HG03159 (cell line): ENCODE data around the gene NACC2.

Experiments
- ATAC-seq: cut with Tn5 transposase; IDR thresholded peaks from one replicate; pipeline ENCODE4 v1.9.1; 2021; ENCODE audit warnings: mild to moderate bottlenecking, moderate library complexity; ENCODE audit not compliant: unreplicated experiment

NACC2 gene

DNA sequence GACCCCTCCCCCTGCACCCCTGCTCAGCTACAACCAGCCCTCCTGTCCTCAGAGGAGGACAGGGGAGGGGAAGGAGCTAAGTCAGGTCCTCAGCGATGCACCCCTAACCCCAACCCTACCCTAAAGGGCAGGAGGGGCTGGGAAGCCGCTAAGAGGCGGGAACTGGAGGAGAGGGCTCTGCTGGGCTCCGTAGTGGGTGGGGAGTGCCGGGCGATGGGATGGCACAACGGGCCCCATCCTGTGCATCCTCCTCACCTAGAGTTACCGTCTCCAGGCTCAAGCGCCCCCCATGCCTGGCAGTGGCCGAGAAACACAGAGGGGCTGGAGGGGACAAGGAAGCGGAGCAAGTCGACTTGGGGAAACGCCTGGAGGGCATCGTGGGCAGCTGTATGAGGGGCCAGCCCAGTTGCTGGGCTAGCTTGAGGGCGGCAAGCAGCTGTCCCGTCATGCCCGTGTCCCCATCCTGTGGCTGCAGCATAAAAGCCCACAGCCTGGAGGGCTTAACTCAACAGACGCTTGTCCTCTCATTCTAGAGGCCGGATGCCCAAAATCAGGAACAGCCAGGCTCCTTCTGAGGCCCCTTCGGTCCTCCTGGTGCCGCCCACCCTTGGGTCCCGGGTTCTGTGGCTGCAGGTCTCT lies 110.9 kb downstream of the NACC2 start:
- ATAC-seq: no peak

DNA sequence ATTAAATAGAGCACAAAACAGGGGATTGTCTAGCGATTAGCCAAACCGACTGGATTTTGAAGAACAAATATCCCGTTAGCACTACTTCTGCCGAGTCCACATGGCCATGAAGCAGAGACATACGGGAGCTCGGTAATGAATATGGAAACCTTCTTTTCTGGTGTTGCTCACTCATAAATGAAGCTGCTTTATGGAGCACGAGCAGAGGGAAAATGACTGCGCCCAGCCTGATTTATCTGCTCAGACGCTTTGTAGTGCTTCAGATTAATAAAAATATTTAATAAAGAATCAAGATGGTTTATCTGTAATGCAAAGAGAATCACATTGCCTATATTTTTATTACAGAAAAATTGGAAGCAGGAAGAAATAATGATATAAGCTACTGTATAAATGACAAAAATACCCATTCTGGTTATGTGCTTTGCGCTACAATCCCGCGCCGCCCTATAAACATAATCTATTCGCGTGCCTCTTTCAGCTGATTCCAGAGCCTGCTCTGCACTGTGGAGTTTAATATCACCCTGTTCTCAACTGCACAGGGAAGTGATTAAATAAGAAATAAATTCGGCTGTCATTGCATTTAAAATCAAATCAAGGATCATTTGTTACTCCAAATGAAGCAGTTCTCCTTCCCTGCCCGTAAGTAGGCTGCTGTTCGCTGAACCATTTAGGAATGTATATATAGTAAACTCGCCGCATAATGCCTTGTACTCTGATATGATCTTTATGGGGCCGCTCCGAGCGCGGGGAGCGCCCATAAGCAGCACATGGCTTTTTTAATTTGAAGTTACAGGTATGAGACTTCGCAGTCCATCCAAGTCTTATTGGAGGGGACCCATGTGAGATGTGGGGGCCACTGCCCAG lies 111.6 kb downstream of the NACC2 start:
- ATAC-seq: no peak

DNA sequence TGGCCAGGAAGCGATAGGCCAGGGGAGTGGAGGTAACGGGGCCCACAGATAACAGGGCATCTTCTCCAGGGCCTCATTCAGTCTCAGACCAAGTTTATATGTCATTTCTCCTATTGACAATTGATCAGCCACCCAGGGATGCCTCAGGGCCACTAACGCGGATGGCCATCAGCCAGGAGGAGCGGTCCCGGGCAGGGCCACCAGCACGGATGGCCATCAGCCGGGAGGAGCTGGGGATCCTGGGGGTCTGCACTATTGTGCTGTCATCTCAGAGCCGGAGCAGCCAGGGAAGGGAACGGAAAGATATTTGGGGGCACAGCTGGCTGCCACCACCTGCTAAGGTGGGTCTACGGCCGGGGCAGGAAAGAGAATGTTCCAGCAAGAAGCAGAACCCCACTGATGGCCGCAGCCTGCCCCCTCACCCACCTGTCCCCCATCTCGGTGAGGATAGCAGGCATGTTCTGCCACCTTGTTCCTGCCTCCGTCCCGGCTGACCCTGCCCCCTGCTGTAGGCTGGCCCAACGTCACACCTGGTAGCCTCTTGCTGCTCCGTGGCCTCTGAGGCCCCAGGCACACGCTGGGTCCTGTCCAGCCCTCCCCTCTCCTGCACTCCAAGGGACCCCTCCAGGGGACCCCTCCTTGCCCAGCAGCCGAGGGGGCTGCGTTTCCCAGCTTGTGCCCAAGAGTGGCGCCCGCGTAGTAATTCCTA lies 112.4 kb downstream of the NACC2 start:
- no peak for ATAC-seq

DNA sequence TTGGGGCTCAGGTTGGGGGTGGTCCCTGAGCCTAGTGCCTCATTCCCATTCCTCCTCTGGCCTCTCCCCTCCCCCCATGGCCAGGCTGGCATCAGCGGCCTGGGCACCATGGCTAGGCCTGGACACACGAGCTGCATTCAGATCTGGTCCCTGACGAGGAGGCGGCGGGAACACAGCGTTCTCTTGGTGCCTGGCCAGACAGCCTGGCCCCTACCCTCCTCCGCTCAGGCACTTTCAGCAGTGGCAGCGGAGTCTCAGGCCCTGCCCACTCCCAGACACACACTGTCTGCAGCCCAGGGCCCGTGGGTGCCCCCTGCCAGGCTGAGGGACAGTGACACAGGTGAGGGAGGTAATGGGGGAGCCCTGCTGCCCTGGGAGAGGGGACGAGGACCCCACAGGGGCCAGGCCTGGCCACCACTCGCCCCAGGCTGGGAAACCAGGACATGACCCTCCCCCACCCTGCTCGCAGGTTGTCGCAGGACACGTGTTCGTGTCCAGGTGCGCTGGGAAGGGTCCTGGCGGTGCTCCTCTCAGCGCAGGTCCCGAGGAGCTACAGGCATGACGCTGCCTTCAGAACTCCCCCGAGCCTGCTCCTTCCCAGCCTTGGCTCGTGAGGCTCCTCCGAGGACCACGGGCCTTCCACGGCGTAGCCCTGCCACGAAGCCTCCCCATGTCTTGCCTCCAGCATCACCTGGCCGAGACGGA lies 114.0 kb downstream of the NACC2 start:
- no peak for ATAC-seq

DNA sequence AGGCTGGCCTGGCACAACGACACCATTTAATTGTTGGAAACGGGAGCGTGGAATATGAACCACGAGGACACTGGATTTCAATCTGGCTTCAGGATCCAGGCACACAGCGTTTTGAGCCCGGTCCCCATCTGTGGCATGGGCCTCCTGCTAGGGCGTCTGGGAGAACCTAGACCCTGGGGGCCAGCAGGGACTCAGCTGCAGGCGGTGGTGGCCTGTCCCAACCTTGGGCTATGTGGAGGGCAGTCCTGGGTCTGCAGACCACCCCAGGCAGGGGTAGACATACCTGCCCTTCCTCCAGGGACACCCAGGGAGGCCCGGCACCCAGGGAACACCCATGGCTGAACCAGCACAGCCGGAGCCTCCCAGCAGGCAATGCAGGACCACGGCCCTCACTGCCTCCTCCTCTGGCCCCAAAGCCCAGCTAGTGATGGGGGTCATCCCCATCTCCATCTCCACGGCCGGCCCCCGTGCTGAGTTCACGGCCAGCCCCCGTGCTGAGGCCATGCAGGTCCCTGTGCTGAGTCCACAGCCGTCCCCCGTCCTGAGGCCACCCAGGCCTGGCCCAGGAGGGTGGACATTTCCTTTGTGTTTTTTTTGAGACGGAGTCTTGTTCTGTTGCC lies 115.4 kb downstream of the NACC2 start:
- ATAC-seq: no peak

DNA sequence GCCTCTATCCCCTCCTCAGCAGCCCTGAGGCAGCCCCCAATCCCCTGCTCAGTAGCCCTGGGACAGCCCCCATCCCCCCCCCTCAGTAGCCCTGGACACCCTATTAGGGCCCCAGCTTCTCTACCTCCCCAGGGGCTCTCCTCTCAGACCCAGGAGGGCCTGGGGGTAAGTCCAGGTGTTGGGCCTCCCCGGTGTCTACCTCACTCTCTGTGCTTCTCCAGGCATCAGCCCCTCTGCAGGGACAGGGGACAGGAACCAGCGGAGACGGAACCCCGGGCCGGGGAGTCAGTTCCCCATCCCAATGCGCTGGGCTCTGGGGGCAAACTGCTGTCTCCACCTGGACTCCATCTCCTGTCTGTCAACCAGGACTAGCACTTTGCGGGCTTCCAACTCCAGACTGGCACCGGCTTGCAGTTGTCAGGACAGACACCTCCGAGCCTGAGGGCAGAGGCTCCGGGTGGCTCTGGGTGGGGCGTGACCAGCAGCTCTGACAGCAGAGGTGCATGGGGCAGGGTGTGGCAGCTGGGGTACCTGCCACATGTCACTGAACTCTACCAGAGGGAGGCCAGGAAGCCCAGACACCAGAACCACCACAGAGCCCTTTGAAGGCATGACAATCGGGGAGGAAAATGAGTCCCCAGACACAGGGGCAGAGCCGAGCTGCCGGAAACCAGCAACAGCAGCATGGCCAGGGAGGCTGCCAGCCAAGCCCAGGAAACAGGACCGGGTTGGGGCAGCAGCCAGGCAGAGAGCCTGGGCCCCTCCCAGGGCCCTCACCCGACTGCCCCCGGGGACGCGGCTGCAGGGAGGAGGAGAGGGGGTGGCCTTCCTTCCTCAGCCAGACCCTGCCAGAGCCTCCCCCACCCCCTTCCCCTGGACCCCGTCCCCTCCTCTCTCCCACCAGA lies 116.2 kb downstream of the NACC2 start:
- ATAC-seq: no peak

DNA sequence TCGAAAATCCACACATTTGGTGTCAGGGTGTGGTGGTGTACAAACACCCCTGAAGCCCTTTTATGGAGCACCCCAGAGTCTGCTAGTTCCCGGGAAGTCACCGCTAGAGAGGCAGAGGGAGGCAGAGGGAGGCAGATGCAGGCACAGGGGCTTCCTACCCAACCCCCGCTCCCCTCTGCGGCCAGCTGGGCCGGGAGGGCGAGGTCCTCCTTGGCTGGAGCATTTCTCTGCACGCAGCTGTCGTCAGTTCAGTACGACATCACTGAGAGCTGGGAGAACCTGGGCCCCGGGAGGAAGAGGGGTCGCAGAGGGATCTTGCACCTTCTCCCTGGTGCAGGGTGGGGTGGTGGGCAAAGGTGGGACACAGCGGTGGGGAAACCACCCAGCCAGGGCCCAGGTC lies 118.1 kb downstream of the NACC2 start:
- ATAC-seq: no peak

DNA sequence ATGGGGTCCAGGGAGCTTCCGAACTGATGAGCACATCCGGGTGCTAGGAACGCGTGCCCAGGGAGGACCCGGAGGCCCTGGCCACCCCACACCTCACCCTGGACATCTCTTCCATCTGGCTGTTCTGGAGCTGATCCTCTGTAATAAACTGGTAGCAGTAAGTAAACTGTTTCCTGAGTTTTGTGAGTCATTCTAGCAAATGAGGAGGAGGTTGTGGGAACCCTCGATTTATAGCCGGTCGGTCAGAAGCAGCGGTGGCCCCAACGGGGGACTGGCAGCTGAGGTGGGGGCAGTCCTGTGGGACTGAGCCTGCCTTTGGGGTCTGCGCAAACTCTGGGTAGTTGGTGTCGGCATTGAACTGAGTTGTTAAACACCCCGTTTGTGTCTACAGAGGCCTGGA lies 118.6 kb downstream of the NACC2 start:
- no peak for ATAC-seq

DNA sequence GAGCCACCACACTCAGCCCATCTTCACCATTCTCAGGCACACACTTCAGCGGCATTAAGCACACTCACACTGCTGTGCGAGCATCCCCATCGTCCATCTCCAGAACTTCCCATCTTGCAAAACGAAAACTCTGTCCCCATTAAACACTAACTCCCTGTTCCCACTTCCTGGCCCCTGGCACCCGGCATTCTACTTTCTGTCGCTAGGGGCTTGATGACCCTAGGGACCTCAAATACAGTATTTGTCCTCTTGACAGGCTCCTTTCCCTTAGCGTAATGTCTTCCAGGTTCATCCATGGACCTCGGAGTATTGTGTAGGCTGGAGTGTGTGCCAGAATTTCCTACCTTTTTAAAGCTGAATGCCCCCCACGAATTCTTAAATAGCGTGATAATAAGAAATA lies 119.3 kb downstream of the NACC2 start:
- no peak for ATAC-seq

DNA sequence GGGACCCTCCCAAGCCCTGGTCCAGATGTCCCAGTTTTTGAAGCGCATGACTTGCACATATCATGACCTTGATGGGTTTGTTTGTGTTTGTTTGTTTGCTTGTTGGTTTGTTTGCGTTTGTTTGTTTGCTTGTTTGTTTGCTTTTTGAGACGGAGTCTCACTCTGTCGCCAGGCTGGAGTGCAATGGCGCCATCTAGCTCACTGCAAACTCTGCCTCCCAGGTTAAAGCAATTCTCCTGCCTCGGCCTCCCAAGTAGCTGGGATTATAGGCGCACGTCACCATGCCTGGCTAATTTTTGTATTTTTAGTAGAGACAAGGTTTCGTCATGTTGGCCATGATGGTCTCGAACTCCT lies 120.9 kb downstream of the NACC2 start:
- no peak for ATAC-seq

DNA sequence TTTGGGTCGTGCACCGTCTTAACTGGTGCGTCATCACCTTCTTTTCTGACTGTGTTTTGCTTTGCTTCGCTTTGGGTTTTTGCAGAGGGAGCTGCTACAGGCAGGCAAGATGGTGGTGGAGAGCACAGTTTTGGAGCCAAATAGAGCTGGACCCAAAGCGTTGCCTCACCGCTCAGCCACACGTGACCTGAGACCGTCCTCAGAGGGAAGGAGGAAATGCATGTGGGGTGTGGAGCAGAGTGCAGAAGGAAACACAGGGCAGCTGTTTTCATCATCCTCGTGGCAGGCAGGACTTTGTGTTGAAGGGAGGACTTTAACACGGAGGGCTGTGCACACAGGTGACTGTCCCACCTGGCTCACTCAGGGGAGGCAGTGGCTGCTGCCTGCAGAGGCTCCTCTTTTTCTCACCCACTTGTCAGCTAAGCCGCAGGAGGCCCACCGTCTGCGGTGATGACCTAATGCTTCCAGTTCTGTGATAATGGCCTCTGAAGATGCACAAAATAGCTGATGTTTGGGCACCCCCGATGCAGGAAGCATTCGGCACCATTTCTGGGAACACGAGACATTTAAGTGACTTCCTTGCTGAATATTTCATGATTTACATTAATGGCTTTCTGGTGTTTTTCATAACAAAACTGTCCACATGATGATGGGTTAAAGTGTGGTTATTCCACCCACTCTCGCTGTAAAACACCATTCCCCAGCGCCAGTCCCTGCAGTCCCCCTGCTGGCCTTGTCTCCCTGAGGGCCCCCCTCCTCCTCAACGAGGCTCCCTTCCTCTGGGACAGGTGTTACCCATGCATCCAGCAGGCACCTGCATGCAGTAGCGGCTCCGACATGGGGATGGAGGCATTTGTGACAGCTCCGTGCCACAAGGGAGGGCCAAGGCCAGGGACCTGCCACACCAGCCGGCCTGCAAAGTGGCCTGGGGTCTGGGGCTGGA lies 121.5 kb downstream of the NACC2 start:
- ATAC-seq: no peak

DNA sequence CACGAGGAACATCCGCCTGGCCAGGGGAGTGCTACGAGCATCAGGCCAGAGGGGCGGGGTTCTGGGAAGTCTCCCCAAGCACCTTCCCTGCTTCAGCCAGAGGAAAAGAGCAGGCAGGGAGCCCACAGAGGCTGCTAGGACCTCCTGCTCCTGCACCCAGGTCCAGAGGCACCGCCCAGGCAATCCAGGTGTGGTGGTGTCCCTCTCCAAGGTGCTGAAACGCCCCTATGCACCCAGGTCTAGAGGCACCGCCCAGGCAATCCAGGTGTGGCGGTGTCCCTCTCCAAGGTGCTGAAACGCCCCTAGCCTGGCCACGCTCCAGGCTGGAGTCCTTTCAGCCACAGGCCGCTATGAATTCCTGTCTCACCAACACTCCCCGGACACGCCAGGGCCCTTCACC lies 123.2 kb downstream of the NACC2 start:
- no peak for ATAC-seq

DNA sequence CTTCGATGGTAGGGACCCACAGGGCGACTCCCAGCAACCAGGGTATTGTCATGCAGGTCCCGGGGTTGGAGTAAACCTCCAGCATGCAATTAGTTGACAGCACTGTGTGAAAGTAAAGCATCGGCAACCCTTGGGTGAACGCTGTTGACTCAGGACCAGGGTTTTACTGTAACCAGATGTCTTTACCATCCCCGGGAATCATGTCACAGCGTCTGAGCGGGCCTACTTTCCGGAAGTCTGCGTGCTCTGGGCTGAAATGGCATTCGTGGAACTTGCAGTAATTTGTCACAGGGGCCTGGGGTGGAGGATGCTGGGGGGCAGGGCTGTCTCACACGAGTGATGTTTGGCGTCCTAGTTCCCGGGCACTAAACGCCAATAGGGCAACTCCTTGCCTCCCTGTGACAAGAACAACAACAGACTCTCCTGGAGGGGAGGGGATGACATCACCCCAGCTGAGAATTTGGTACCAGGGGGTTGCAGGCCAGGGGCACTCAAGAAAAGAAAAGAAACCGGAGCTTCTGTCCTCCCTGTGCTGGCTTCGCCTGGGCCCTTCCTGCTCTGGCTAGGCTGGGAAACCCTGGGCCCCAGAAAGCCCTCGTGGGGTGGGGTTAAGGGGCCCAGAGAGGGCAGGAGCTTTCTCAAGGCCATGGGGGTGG lies 123.8 kb downstream of the NACC2 start:
- no peak for ATAC-seq

DNA sequence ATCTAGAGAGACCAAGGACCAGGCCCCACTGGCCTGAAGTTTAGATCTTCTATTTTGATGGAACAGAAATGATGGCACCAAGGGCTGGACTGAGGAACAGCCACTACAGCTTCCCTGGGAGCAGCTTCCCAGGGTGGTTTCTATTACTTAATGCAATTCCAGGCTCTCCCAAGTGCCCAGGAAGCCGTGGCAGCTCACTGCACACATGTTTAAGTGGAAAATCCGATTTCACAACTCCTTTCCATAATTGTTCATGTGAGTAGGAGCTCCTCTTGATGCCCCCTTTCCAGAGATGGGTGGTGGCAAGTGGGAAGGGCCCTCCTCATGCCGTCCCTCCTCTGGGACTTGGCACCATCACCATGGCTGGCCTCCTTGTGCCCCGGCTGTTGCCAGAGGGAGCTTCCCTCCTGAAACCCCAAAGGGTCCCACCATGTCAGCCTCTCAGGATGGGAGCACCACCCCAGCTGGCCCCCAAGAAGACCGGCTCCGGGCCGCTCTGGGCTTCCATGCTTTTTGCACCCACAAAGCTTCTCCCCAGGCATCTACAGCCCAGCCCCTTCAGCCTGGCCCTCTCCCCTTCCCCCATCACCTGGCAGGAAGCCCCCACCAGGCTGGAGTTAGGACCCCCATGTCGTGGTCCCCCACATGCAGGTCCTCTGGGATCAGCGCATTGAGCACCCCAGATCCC lies 124.8 kb downstream of the NACC2 start:
- no peak for ATAC-seq

DNA sequence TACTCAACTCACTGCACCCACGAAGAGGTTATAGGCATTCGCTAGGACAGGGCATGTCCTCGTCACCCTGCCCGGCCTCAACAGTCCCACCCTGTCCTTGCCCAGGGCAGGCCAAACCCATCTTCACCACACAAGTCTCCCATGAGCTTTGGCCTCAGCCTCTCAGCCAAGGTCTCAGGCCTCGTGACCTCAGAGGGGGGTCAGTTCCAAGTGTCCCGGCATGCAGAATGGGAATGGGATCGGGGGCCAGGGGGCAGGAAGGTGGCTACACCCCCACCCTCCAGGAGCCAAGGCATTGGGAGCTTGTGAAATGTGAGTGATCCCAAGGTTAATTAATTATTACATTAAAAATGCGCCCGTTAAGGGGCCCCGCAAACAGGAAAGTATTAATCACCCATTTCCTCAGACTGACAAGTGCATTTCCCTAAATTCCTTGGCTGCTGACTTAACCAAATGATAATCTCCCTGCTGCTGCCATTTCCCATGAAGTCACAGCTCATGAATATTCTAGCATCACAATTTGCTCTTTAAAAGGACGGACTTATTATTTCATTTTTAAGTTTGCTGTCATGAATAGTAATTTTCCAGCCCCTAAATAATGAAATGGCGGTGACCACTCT lies 125.9 kb downstream of the NACC2 start:
- ATAC-seq: no peak

DNA sequence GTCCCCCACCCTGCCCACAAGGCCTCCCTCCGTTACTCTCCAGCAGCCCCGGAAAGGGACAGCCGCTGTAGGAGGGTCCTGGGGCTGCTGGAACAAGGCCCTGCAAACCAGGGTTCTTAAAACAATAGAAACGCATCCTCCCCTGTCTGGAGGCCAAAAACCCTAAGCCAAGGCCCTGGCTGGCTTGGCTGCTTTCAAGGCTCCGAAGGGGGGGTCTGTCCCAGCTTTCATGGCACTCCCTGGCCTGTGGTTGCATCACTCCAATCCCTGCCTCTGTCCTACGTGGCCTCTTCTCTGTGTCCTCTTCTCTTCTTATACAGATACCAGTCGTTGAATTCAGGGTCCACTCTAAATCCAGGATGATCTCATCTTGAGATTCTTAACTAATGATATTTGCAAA lies 126.5 kb downstream of the NACC2 start:
- ATAC-seq: no peak

DNA sequence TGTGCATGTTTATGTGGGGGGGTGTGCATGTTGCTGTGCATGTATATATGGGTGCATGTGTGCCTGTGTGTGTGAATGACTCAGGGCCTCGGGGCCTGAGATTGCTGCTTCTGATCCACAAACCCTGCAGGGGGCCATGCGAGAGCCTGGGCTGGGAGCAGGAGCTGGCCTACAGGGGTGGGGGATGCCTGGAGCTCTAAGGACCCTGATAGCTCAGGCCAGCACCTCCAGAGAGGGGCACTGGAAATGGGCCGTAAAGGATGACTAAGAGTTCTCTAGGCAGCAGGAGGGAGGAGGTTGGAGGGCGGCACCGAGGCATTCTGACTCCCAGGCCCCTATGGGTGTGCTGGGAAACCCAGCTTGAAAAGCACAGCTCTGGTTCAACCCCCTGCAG lies 127.0 kb downstream of the NACC2 start:
- ATAC-seq: no peak
